ENCODE data around the gene RXRA. TPM values are rescaled to one million over a fixed set of nuclear protein-coding genes. Genes with fewer than 3 reads are reported as not detected.

The RXRA gene
- total RNA-seq, 4 donors from 2014 or later = 27.3 to 70.5 (median 58.6) TPM

DNA sequence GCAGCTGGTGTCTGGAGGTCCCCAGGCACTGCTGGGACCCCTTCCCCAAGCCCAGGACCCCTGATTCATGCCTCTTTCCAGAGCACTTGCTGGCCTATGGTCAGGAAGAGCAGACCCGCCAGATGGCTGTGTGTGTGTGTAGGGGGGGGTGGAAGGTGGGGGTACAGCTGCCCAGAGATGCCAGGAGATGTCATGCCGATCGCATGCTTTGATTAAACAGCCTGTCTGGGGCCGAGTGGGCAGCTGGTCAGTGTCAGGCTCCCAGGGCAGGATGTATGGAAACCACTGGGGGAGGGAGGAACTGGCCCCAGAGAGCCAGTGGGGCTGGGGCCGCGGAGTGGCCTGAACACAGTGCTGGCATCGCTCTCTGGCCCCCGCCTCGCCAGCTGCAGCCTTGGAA, 23.7 kb downstream of the RXRA start:
- Histone ChIP-seq H3K4me3 (no peak overlapping the region), H3K27ac (no peak overlapping the region), H3K36me3 (no peaks in the 10 kb centered on the region), H3K9me3 (no peaks in the 10 kb centered on the region), H3K27me3 (no peaks in the 10 kb centered on the region), H3K4me1 (peaks cover 29 to 66% (median 45%) of the 10 kb centered on the region in 4 donors)
- 86% methylated on average over 9 of the region's 9 CpGs; no CpG with 5 or more reads in 1 of the 2 donors for WGBS, 2 donors (ENCODE audit: low coverage in 1 of 2)
- in situ Hi-C loops (cut with MboI; ENCODE audit: low pct_ligation_motif_present in 1 of 4, low pct_unique_long_range_greater_than_20kb in 1 of 4, low sequenced_read_pairs in 3 of 4) (no loop called here), intact Hi-C loops (cut with DNase I; ENCODE audit: low total_unique reads) (no loop called here)
- TF ChIP-seq POLR2A (IDR thresholded peaks at IDR 0.05) (no peak), POLR2AphosphoS5 (IDR thresholded peaks at IDR 0.05) (no peak), EP300 (IDR thresholded peaks at IDR 0.05; ENCODE audit: low read depth) (no peak)
- TF ChIP-seq, protein P1, sequence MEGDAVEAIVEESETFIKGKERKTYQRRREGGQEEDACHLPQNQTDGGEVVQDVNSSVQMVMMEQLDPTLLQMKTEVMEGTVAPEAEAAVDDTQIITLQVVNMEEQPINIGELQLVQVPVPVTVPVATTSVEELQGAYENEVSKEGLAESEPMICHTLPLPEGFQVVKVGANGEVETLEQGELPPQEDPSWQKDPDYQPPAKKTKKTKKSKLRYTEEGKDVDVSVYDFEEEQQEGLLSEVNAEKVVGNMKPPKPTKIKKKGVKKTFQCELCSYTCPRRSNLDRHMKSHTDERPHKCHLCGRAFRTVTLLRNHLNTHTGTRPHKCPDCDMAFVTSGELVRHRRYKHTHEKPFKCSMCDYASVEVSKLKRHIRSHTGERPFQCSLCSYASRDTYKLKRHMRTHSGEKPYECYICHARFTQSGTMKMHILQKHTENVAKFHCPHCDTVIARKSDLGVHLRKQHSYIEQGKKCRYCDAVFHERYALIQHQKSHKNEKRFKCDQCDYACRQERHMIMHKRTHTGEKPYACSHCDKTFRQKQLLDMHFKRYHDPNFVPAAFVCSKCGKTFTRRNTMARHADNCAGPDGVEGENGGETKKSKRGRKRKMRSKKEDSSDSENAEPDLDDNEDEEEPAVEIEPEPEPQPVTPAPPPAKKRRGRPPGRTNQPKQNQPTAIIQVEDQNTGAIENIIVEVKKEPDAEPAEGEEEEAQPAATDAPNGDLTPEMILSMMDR (IDR thresholded peaks at IDR 0.05) = no peak
- no peak for DNase-seq

DNA sequence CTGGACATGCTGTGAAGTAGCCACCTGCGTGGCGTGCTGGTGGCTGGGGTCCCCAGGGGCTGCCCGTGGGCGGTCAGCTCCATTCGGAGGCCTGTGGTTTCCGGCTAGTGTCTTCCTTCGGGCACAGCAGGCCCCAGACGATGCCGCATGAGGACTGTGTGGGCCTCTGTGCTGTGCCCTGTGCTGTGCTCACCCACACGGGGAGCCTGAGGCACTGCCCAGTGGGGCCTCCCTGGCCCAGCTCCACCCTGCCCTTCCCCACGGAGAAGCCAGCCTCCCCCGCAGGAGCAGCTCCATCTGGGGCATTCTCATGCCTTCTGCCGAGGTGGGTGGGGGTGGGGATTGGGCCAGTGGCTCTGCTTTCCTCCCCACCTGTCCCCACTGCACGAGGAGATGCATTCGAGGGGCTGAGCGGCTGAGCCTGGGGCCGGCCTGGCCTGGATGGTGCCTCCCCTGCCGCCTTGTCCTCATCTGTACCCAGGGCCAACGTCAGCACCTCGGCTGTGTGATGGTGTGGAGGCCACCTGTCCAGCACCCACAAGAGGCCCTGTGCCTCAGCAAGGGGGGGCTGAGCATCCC, 24.2 kb downstream of the RXRA start:
- TF ChIP-seq, protein P1 (IDR thresholded peaks at IDR 0.05) = no peak
- TF ChIP-seq POLR2A (IDR thresholded peaks at IDR 0.05) (no peak), EP300 (IDR thresholded peaks at IDR 0.05; ENCODE audit: low read depth) (no peak), POLR2AphosphoS5 (IDR thresholded peaks at IDR 0.05) (no peak)
- Histone ChIP-seq H3K36me3 (no peaks in the 10 kb centered on the region), H3K9me3 (no peaks in the 10 kb centered on the region), H3K4me3 (no peak overlapping the region), H3K27ac (no peak overlapping the region), H3K27me3 (no peaks in the 10 kb centered on the region), H3K4me1 (peaks cover 35 to 66% (median 45%) of the 10 kb centered on the region in 4 donors)
- intact Hi-C loops (cut with DNase I; ENCODE audit: low total_unique reads) = no loop called here
- in situ Hi-C loops (cut with MboI; ENCODE audit: low pct_ligation_motif_present in 1 of 4, low pct_unique_long_range_greater_than_20kb in 1 of 4, low sequenced_read_pairs in 3 of 4) = no loop called here
- no peak for DNase-seq
- 74% methylated on average over 13 of the region's 20 CpGs; no CpG with 5 or more reads in 1 of the 2 donors for WGBS, 2 donors (ENCODE audit: low coverage in 1 of 2)

DNA sequence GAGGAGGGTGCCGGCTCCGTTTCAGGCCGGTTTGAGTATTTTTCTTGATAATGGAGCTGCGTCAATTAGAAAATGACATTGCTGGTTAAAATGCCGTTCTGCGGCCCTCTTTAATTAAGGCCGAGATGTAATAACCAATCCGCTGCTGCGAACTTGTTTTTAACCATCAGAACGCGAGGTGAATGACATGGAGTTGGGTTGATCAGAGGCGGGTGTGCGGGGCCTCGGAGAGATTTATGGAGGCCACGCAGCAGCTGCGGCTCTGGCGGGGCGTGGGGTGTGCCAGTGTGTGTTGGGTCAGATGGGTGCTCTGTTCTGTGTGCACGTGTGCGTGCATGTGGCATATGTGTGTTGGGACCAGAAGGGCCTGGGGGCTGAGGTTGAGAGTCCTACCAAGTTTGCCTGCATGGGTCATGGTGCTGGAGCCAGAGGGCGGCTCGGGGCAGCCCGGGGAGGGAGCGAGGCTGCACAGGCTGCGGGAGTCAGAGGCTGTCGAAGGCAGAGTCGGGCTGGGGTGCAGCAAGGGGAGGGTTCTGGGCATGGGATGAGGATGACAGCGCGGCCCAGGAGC, 25.4 kb downstream of the RXRA start:
- Histone ChIP-seq H3K9me3 (no peaks in the 10 kb centered on the region), H3K36me3 (no peaks in the 10 kb centered on the region), H3K4me3 (no peak overlapping the region), H3K4me1 (peaks cover 40 to 69% (median 49%) of the 10 kb centered on the region in 4 donors), H3K27me3 (no peaks in the 10 kb centered on the region), H3K27ac (no peak overlapping the region)
- no peak for DNase-seq
- WGBS, 2 donors (ENCODE audit: low coverage in 1 of 2) = 88 to 91% methylated on average over 23 to 29 of the region's 29 CpGs
- TF ChIP-seq POLR2A (IDR thresholded peaks at IDR 0.05) = no peak
- TF ChIP-seq, protein P1 (IDR thresholded peaks at IDR 0.05) = no peak
- no peak for TF ChIP-seq EP300 (IDR thresholded peaks at IDR 0.05; ENCODE audit: low read depth)
- TF ChIP-seq POLR2AphosphoS5 (IDR thresholded peaks at IDR 0.05) = no peak
- intact Hi-C loops (cut with DNase I; ENCODE audit: low total_unique reads) = no loop called here
- in situ Hi-C loops (cut with MboI; ENCODE audit: low pct_ligation_motif_present in 1 of 4, low pct_unique_long_range_greater_than_20kb in 1 of 4, low sequenced_read_pairs in 3 of 4) = no loop called here

DNA sequence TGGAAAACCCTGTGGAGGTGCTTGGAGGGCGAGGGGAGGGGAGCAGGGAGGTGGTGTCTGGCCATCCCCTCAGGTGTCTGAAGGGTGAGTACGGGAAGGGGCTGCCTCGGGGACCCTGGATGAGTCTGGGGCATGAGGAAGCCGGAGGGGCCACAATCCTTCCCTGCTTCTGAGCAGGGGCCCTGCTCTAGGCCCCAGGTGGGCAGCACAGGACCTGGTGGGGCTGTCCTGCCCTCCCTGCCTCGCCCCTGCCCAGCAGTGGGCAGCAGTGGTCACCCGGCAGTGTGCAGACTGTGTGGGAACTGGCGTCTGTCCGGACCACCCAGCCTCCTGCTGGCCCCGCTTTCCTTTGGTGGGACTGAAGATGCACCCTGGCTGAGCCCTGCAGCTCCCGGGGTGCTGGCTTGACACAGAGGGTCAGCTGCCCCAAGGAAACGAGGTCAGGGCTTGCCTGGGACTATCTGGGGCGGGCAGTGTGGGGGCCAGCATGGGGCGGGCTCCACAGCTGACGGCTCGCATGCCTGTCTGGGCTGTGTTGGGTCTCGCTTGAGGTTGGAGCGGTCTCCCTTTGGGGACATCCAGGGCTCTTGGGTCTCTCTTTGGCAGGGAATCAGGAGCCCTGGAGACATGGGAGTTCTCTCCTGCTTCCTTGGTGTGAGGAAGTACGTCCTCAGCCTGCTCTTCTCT, 26.1 kb downstream of the RXRA start:
- Histone ChIP-seq H3K9me3 (no peaks in the 10 kb centered on the region), H3K27ac (no peak overlapping the region)
- WGBS, 2 donors (ENCODE audit: low coverage in 1 of 2) = 77% methylated on average over 16 of the region's 18 CpGs; no CpG with 5 or more reads in 1 of the 2 donors

More for the DNA sequence above, 26.1 kb downstream of the RXRA start:
- Histone ChIP-seq H3K27me3 (no peaks in the 10 kb centered on the region), H3K36me3 (no peaks in the 10 kb centered on the region), H3K4me3 (no peak overlapping the region), H3K4me1 (peaks cover 47 to 76% (median 55%) of the 10 kb centered on the region in 4 donors)
- TF ChIP-seq POLR2A (IDR thresholded peaks at IDR 0.05) = no peak
- no peak for TF ChIP-seq EP300 (IDR thresholded peaks at IDR 0.05; ENCODE audit: low read depth)
- no peak for TF ChIP-seq POLR2AphosphoS5 (IDR thresholded peaks at IDR 0.05)
- TF ChIP-seq, protein P1 (IDR thresholded peaks at IDR 0.05) = no peak
- DNase-seq = no peak
- in situ Hi-C loops (cut with MboI; ENCODE audit: low pct_ligation_motif_present in 1 of 4, low pct_unique_long_range_greater_than_20kb in 1 of 4, low sequenced_read_pairs in 3 of 4) (no loop called here), intact Hi-C loops (cut with DNase I; ENCODE audit: low total_unique reads) (no loop called here)

Measured in transverse colon (tissue), 4 donors.